Left ventricle myocardium inferior (tissue), 1 donor: ENCODE measurements around the gene TMPRSS11B. TPM values are rescaled to one million over a fixed set of nuclear protein-coding genes. Genes with fewer than 3 reads are reported as not detected.

Experiments
- DNase-seq: peaks from one replicate; pipeline ENCODE4 v3.0.0-alpha.2; 2020
- H3K27ac ChIP-seq: fragments of 200-600 bp; replicated peaks from 2 replicates; pipeline ENCODE4 v1.8.0; 2021
- H3K27me3 ChIP-seq: fragments of 200-600 bp; 2 replicates; pipeline ENCODE4 v1.8.0; 2021; ENCODE audit warnings: low read depth
- H3K36me3 ChIP-seq: fragments of 200-600 bp; 2 replicates; pipeline ENCODE4 v1.8.0; 2021
- H3K4me1 ChIP-seq: fragments of 200-600 bp; 2 replicates; pipeline ENCODE4 v1.8.0; 2021
- H3K4me3 ChIP-seq: fragments of 200-600 bp; 2 replicates; pipeline ENCODE4 v1.8.0; 2021; ENCODE audit warnings: mild to moderate bottlenecking, moderate library complexity
- H3K9me3 ChIP-seq: fragments of 200-600 bp; replicated peaks from 2 replicates; pipeline ENCODE4 v1.8.0; 2021
- CTCF ChIP-seq: fragments of 200-600 bp; IDR thresholded peaks from 2 replicates; pipeline ENCODE4 v1.8.0; 2021; ENCODE audit warnings: antibody characterized with exemption, mild to moderate bottlenecking, borderline replicate concordance
- intact Hi-C: fragments of 100-400 bp; cut with micrococcal nuclease; formaldehyde crosslinking; loops from one replicate; pipeline ENCODE4 v1.11.0; 2022
- total RNA-seq: library from RNA; stranded (reverse); fragmentation: NEBNext Ultra II Directional; extraction: Animal tissue kit (Norgen Biotek cat#: 25700); gene quantifications from one replicate; pipeline ENCODE4 v1.2.1, GENCODE V29; 2021
- donor health status: DM: no; HTN: yes; CAD: no; lungs with severe emphysema.

TMPRSS11B gene
- total RNA-seq, 1 donor from 2014 or later = not detected

GRCh38 chr4:68256284-68256683 is 10.8 kb upstream of the TMPRSS11B start:
- intact Hi-C loops = no loop called here
- Histone ChIP-seq H3K36me3 (no peaks in the 10 kb centered on the region), H3K27ac (no peak overlapping the region), H3K4me1 (no peaks in the 10 kb centered on the region), H3K9me3 (peaks cover 3% of the 10 kb centered on the region), H3K27me3 (peaks cover 8% of the 10 kb centered on the region), H3K4me3 (no peak overlapping the region)
- no peak for TF ChIP-seq CTCF
- no peak for DNase-seq

GRCh38 chr4:68250151-68250930 is 4.8 kb upstream of the TMPRSS11B start:
- Histone ChIP-seq H3K4me3 (no peak overlapping the region), H3K9me3 (no peaks in the 10 kb centered on the region), H3K27me3 (peaks cover 8% of the 10 kb centered on the region), H3K27ac (no peak overlapping the region), H3K4me1 (no peaks in the 10 kb centered on the region), H3K36me3 (no peaks in the 10 kb centered on the region)
- intact Hi-C loops = no loop called here
- no peak for TF ChIP-seq CTCF
- no peak for DNase-seq

- Histone ChIP-seq H3K4me1 (no peaks in the 10 kb centered on the region), H3K9me3 (no peaks in the 10 kb centered on the region), H3K4me3 (no peak overlapping the region), H3K36me3 (no peaks in the 10 kb centered on the region), H3K27me3 (peaks cover 8% of the 10 kb centered on the region), H3K27ac (no peak overlapping the region)
- no peak for TF ChIP-seq CTCF
- intact Hi-C loops = no loop called here
- DNase-seq = no peak
Observed at GRCh38 chr4:68249434-68249833, 3.9 kb upstream of the TMPRSS11B start.

GRCh38 chr4:68240620-68241019 is 4.9 kb downstream of the TMPRSS11B start:
- Histone ChIP-seq H3K36me3 (no peaks in the 10 kb centered on the region), H3K27ac (no peak overlapping the region), H3K4me1 (no peaks in the 10 kb centered on the region), H3K27me3 (no peaks in the 10 kb centered on the region), H3K4me3 (no peak overlapping the region), H3K9me3 (no peaks in the 10 kb centered on the region)
- no peak for TF ChIP-seq CTCF
- no peak for DNase-seq
- intact Hi-C loops = no loop called here

- Histone ChIP-seq H3K36me3 (no peaks in the 10 kb centered on the region), H3K4me3 (no peak overlapping the region), H3K9me3 (no peaks in the 10 kb centered on the region), H3K27ac (no peak overlapping the region), H3K27me3 (no peaks in the 10 kb centered on the region), H3K4me1 (no peaks in the 10 kb centered on the region)
- DNase-seq = no peak
- intact Hi-C loops = no loop called here
- no peak for TF ChIP-seq CTCF
Observed at GRCh38 chr4:68228568-68228967, 16.9 kb downstream of the TMPRSS11B start.
